K562 (cell line): Measurements from ENCODE around the gene ATP2A1. TPM values are rescaled to one million over a fixed set of nuclear protein-coding genes. Genes with fewer than 3 reads are reported as not detected.

ENCODE experiments used
- ATAC-seq: fragments of 200-7000 bp; cut with Tn5 transposase; 3 replicates; pipeline ENCODE4 v1.9.1; 2020; ENCODE audit warnings: moderate library complexity
- BruUV-seq: library from RNA; stranded (reverse); fragments of 400-500 nt; replicated peaks from 2 replicates; lab custom pipeline; 2021; lab: Mats Ljungman, UMichigan
- CTCF ChIA-PET: fragments of 300-600 bp; formaldehyde crosslinking; extraction: SDS; loops from one replicate; lab custom pipeline; 2021; ENCODE audit warnings: low intra/inter-chr PET ratio; lab: Yijun Ruan, JAX
- POLR2A ChIA-PET: fragments of 300-600, 350-650 bp; sonication (Branson Sonifier 250); formaldehyde crosslinking; extraction: SDS; loops from one replicate; lab custom pipeline; 2021; ENCODE audit warnings: antibody characterized with exemption, inconsistent platforms; lab: Yijun Ruan, JAX
- DNase-seq, 4 experiments: peaks; one replicate each; pipeline versions ENCODE4 v3.0.0 to v3.0.0-alpha.2; 2011 to 2018; ENCODE audit warnings: low spot score in 3 of 4, mixed read lengths in 3 of 4; ENCODE audit errors: extremely low read depth in 1 of 4
- FAIRE-seq: peaks from 2 replicates; lab custom pipeline; 2011; peaks lifted over from hg19 to GRCh38; lab: Jason Lieb, UNC
- H2AFZ ChIP-seq: 2 replicates; pipeline ENCODE4 v1.6.0; 2011; ENCODE audit warnings: low read depth, low read length, control low read depth, inconsistent platforms
- H3K27ac ChIP-seq: fragments of 200-600 bp; 3 replicates; pipeline ENCODE4 v1.8.0; 2011; ENCODE audit warnings: low read depth, mild to moderate bottlenecking, control low read depth, inconsistent platforms, low read length, moderate library complexity, mixed read lengths; ENCODE audit errors: extremely low read depth
- H3K27me3 ChIP-seq, 2 experiments: fragments of 300-600 bp in 1 of 2; 2 replicates in 1 of 2; 3 replicates in 1 of 2; pipeline versions ENCODE4 v1.6.0 to v1.8.0; 2011; ENCODE audit warnings: inconsistent platforms in 2 of 2, low read length in 2 of 2, mild to moderate bottlenecking in 1 of 2, mixed read lengths in 1 of 2, moderate library complexity in 1 of 2; ENCODE audit not compliant: control insufficient read depth in 2 of 2, insufficient read depth in 2 of 2
- H3K36me3 ChIP-seq: fragments of 300-600 bp; 3 replicates; pipeline ENCODE4 v1.8.0; 2011; ENCODE audit warnings: mild to moderate bottlenecking, low read length, inconsistent platforms; ENCODE audit not compliant: control insufficient read depth, insufficient read depth
- H3K4me1 ChIP-seq, 2 experiments: fragments of 200-600 bp in 1 of 2; replicated peaks in 1 of 2; 2 replicates in 1 of 2; 3 replicates in 1 of 2; pipeline versions ENCODE4 v1.5.1 to v1.8.0; 2011; ENCODE audit warnings: inconsistent platforms in 2 of 2, low read length in 2 of 2, mild to moderate bottlenecking in 1 of 2, mixed read lengths in 1 of 2, moderate library complexity in 1 of 2; ENCODE audit not compliant: control insufficient read depth in 2 of 2, insufficient read depth in 2 of 2
- H3K4me2 ChIP-seq: 2 replicates; pipeline ENCODE4 v1.6.1; 2011; ENCODE audit warnings: low read length, control low read depth, inconsistent platforms, mixed read lengths; ENCODE audit not compliant: insufficient read depth
- H3K4me3 ChIP-seq: fragments of 200-600 bp; sonication (generic), shearing (Covaris generic); 2 replicates; pipeline ENCODE4 v1.5.1; 2016; ENCODE audit warnings: control low read depth, inconsistent platforms
- H3K79me2 ChIP-seq: fragments of 200-600 bp; 3 replicates; pipeline ENCODE4 v1.8.0; 2011; ENCODE audit warnings: low read length, inconsistent platforms; ENCODE audit not compliant: control insufficient read depth, insufficient read depth
- H3K9ac ChIP-seq, 2 experiments: 2 replicates each; pipeline versions ENCODE4 v1.6.0 to v1.6.1; 2011; ENCODE audit warnings: low read depth in 2 of 2, low read length in 2 of 2, control low read depth in 1 of 2, inconsistent platforms in 1 of 2, mild to moderate bottlenecking in 1 of 2, mixed read lengths in 1 of 2; ENCODE audit not compliant: insufficient read depth in 1 of 2
- H3K9me1 ChIP-seq: one replicate; pipeline ENCODE4 v1.6.0; 2011; ENCODE audit warnings: inconsistent platforms, mild to moderate bottlenecking, low read length, moderate library complexity; ENCODE audit not compliant: control insufficient read depth, insufficient read depth
- H3K9me3 ChIP-seq: replicated peaks from 2 replicates; pipeline ENCODE4 v1.5.1; 2011; ENCODE audit warnings: low read depth, low read length, inconsistent platforms; ENCODE audit not compliant: control insufficient read depth, insufficient read depth
- H4K20me1 ChIP-seq: replicated peaks from 2 replicates; pipeline ENCODE4 v1.6.1; 2011; ENCODE audit warnings: low read length, inconsistent platforms, mixed read lengths; ENCODE audit not compliant: control insufficient read depth, insufficient read depth
- BMI1 ChIP-seq: fragments of 150-350 bp; IDR thresholded peaks from 2 replicates; pipeline ENCODE4 v1.6.1; 2014; ENCODE audit warnings: low read length
- BRF1 ChIP-seq: IDR thresholded peaks from 3 replicates; pipeline ENCODE4 v1.6.1; 2011; ENCODE audit warnings: borderline replicate concordance, mild to moderate bottlenecking; ENCODE audit not compliant: insufficient read length; ENCODE audit errors: extremely low read depth
- ESRRA ChIP-seq: fragments of 450-650 bp; IDR thresholded peaks from 2 replicates; pipeline ENCODE4 v1.6.1; 2014; ENCODE audit warnings: low read depth, mild to moderate bottlenecking, moderate library complexity, borderline replicate concordance
- TRIM24 ChIP-seq, 2 experiments: fragments of 450-650 bp; IDR thresholded peaks; 2 replicates each; pipeline ENCODE4 v1.6.1; 2016
- WGBS: fragments of 100-300 bp; shearing (Covaris generic); methylation state at CpG from one replicate; pipeline ENCODE4 v1.1.6; 2016; ENCODE audit warnings: low coverage, mixed read lengths; ENCODE audit not compliant: insufficient coverage; ENCODE audit errors: missing lambda C conversion rate; 5-methylcytosine and 5-hydroxymethylcytosine counted together
- in situ Hi-C: fragments of 300-500 bp; cut with MboI; formaldehyde crosslinking; loops from 4 replicates; pipeline ENCODE4 v1.15.0; 2018; ENCODE audit warnings: inconsistent platforms, mixed read lengths
- intact Hi-C: fragments of 100-400 bp; cut with micrococcal nuclease; formaldehyde crosslinking; loops from 2 replicates; pipeline ENCODE4 v1.14.2; 2022
- polyA plus RNA-seq, 8 experiments: library from polyadenylated mRNA; depleted of rRNA in 4 of 8; stranded (reverse) in 5 of 8; unstranded in 3 of 8; fragments of >200 nt; fragmentation: Nextera tagmentation in 2 of 8; fragmentation: Illumina TruSeq in 1 of 8; extraction: Ambion mirVana in 2 of 8; extraction: Trizol in 1 of 8; gene quantifications; 2 replicates each; pipeline versions ENCODE4 v1.2.1 to v1.2.3, GENCODE V29; 2011 to 2014; ENCODE audit warnings: inconsistent platforms in 1 of 8, missing spikeins in 1 of 8
- total RNA-seq, 7 experiments: library from RNA; depleted of rRNA in 6 of 7; stranded (reverse); fragments of >200 nt in 6 of 7; fragmentation: Illumina TruSeq in 2 of 7; extraction: Trizol in 2 of 7; gene quantifications; 2 replicates each; pipeline versions ENCODE4 v1.2.1 to v1.2.3, GENCODE V29; 2011 to 2021; ENCODE audit warnings: low replicate concordance in 1 of 7

ATP2A1 gene
- total and polyA plus RNA-seq, 9 of the 15 experiments (the other 6 are each of a cell fraction or from before 2014, with no cell fraction given) = 0.25 to 2.6 (median 0.65) TPM

DNA sequence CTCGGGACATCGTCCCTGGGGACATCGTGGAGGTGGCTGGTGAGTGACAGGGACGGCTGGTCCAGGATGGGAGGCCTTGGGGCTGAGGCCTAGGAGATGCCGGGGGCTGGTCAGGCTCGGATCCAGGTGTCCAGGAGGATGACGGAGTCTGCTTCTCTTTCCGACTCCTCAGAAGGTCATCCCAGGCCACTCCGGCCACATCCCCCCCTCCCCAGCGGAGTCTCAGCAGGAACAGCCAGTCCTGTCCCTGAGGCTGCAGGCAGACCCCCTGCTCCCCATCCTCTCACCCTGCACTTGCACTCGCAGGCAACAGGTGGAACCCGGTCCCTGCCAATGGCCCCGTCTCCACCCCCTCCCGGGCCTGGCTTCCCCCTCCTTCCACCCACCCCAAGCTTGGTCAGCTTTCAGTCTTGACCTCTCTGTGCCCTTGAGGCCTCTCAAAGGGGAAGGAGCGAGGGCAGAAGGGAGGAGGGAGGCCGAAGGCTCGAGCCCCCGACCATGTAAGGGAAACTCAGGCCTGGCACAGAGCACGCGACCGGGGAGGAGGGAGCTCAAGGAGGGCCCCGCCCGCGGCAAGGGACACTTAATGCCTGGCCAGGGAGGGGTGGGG, 4.4 kb downstream of the ATP2A1 start:
- intact Hi-C loops (loop anchor here (5.0 kb wide), 2 partner anchors 35 to 55 kb away; partner anchors contain the start of gene TUFM), in situ Hi-C loops (no loop called here)
- Histone ChIP-seq H3K9me3 (no peaks in the 10 kb centered on the region), H3K79me2 (peaks cover 9% of the 10 kb centered on the region), H4K20me1 (no peaks in the 10 kb centered on the region), H3K9ac (peak overlapping the region in 1 of 2 experiments; percentile 77; a peak in 2 of 4 replicates), H3K9me1 (no peaks in the 10 kb centered on the region), H3K4me2 (no peak overlapping the region), H2AFZ (no peak overlapping the region), H3K4me3 (no peak overlapping the region), H3K36me3 (no peaks in the 10 kb centered on the region), H3K27ac (no peak overlapping the region), H3K4me1 (peaks cover 11 to 43% of the 10 kb centered on the region in 2 experiments; a peak in 4 of 5 replicates), H3K27me3 (no peaks in the 10 kb centered on the region)
- CTCF ChIA-PET = no interaction called here
- 68% methylated on average over 20 of the region's 24 CpGs for WGBS
- DNase-seq = no peak
- no TSS peak for BruUV-seq
- POLR2A ChIA-PET = no interaction called here
- ATAC-seq = no peak
- TF ChIP-seq BMI1 = no peak
- TF ChIP-seq ESRRA = 0 out of 2 replicates have a peak, but pooled peaks have one; percentile 21
- TF ChIP-seq TRIM24 (IDR thresholded peaks at IDR 0.05) = no peak
- TF ChIP-seq BRF1 = no peak
- no peak for FAIRE-seq
